NCI-H1092 treated with DMSO at 0.1 percent for 48 hours (cell line): ENCODE measurements around the gene C1orf226.

Experiments used
- DNase-seq: peaks from one replicate; lab custom pipeline; 2025; lab: John Stamatoyannopoulos, UW

The C1orf226 gene

DNA sequence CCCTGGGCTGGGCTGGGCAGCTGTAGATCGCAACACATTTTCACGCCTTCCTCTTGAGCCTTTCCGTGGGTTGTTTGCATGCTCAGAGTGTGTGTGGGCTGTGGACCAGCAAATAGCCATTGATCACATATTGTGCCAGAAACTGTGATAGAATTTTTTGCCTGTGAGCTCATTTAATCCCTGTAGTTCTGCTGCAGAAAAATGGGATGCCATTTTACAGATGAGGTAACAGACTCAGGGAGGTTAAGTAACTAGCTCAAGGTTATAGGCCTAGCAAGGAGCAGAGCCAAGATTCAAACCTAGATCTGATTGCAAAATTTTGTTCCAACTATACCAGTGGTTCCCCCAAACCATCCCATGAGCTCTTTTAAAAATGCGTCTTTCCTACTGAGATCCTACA is 15.4 kb upstream of the C1orf226 start:
- DNase-seq, result no peak

DNA sequence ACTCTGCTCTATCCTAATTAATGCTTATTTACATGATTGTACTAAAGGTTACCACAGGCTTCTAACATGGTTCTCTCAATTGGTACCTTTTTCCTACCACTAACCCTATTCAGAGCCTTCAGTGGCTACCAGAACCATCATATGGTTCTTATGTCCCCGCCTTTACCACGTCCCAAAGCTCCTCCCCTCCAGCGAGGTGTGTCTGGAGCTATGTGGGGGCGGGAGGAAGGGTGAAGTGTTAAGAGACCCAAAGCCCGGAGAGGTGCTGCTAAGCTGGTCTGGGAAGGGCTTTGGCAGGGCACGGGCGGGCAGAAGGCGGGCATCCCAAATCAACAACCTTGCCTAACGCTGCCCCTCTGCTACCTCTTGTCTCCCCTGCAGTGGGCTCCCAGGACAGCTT is 14.9 kb upstream of the C1orf226 start:
- no peak for DNase-seq

DNA sequence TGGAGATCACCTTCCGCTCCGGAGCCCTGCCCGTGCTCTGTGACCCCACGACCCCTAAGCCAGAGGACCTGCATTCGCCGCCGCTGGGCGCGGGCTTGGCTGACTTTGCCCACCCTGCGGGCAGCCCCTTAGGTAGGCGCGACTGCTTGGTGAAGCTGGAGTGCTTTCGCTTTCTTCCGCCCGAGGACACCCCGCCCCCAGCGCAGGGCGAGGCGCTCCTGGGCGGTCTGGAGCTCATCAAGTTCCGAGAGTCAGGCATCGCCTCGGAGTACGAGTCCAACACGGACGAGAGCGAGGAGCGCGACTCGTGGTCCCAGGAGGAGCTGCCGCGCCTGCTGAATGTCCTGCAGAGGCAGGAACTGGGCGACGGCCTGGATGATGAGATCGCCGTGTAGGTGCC is 14.5 kb upstream of the C1orf226 start:
- DNase-seq, result no peak

DNA sequence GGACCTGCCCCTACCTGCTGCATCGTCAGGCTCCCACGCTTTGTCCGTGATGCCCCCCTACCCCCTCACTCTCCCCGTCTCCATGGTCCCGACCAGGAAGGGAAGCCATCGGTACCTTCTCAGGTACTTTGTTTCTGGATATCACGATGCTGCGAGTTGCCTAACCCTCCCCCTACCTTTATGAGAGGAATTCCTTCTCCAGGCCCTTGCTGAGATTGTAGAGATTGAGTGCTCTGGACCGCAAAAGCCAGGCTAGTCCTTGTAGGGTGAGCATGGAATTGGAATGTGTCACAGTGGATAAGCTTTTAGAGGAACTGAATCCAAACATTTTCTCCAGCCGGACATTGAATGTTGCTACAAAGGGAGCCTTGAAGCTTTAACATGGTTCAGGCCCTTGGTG is 13.8 kb upstream of the C1orf226 start:
- DNase-seq, result no peak

DNA sequence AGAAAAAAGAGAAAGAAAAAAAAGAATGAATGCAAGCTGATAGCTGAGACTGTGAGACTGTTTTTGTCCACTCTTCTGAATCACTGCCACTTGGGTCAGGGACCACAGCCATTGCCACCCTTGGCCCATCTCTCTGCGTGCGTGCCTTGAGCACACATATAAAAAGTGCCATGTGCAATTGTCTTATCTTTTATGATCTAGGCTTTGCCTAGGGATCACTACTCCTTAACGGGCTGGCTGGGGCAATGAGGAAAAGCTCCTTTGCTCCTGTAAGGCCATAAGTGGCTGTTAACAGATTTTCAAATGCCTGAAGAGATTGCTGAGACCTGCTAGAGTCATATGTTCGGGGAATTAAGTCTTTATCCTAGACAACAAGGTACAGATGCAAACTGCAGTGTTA is 13.1 kb upstream of the C1orf226 start:
- DNase-seq, result no peak

DNA sequence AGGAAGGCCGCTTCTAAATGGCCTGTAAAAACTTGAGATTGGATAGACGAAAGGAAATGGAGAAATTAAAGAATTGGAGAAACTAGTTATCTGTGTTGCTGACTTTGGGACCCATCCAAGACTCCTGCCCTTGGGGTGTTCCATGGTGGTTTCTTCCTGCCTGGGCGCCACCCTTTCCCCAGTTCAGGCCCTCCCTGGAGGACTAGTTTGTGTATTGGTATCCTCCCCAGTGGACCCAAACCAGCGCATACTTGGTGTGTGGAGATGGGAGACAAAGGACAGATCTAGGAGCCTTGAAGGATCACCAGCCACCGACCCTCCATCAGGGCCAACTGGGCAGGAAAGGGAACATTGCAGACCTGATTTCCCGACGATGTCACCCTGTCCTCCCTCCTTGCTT is 12.0 kb upstream of the C1orf226 start:
- no peak for DNase-seq

DNA sequence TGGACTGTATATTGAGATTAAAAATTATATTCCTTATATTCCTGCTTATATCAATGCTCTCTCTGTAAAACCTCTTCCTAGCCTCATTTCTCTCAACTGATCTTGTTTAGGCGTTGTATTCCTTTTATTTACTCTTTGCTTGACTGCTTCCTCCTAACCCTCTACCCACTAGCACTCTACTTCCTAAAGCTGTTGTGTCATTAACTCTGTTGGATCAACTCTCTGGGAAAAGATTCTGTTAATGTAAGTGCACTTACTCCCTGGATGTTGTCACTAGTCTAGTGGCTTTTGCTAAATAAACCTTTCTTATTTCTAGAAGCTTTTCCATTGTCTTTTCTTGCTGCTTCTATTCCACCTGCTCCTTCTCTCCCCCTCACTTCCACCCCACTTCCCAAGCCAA is 11.4 kb upstream of the C1orf226 start:
- no peak for DNase-seq

DNA sequence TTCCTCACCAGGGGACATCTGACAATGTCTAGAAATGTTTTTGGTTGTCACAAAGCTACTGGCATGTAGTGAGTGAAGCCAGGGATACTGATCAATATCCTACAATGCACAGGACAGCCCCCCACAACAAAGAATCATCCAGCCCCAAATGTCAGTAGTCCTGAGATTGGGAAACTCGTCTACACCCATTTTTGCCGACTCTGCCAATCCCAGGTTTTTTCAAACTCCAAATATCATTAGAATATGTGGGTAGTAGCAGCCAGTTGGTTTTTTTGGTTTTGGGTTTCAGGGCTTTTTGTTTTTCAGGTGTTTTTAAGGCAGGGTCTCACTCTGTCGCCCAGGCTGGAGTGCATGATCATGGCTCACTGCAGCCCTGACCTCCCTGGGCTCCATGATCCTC is 10.8 kb upstream of the C1orf226 start:
- no peak for DNase-seq

DNA sequence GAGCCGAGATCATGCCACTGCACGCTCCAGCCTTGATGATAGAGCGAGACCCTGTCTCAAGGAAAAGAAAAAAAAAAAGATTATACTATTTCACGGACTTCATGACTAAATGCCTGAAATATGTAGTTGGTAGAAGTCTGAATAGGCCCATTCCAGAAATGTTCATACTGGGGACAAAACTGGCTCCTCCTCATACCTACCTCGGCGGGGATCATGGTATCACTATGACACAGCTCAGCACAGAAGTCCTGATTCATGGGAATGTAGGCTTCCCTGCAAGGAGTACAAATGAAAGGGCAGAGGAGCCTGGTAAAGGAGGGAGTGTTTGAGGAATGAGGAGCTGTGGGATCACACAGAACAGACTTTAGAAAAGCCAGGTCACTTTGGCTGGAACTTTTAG is 9.9 kb upstream of the C1orf226 start:
- DNase-seq, result no peak

DNA sequence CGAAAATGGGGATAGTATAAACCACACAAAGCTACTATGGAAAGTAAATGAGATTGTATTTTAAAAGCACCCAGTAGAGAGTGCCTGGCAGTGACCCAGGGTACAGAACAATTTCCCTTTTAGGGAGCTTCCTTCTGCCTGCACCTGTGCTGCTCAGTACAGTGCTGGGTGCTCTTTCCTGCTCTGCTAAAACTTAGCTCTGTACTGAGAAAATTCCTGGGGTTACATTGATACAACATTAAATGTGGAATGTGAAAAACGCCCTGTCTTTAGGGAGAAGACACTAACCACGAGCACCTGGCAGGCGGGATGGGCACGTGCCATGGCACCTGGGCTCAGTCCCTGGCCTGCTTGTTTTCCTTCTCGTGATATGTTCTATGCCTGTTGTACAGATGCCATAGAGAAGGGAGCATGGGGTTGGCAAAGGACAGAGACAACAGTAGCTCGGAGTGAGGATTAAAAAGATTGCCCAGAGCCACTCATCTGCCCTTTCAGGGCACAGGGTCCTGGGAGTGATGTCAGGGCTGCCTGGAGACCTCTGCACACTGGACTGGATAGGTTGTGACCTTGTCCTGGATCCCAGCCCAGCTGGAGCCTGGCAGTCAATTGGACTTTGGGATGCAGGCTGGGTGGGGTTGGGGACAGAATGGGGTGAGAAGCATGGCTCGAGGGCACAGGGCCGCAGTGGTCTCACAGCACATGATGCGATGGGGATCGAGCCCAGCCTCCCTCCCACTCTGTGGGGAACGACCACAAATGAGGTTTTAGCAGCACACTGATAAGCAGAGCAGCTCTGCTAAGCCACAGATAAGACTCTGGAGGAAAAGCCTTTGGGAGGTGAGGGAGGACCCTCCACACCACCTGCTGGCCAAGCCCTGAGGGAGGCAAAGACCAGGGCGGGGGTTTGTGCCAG is 9.1 kb upstream of the C1orf226 start:
- no peak for DNase-seq

DNA sequence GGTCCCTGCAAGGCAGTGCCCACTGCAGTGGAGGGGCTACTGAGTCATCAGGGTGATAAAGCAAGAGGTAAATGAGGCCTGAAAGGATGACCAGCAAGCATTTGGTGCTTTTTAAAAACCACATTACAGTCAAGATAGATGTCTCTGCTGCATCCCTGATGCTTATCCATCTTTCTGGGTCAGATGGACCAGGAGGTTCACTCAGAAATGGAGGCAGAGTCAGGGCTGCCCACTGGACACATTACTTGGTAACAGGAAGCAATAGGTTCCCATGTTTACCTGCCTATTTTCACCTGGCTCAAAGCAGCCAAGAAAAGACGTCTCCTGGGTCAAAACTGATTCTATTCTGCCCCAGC is 8.5 kb upstream of the C1orf226 start:
- DNase-seq, result no peak

DNA sequence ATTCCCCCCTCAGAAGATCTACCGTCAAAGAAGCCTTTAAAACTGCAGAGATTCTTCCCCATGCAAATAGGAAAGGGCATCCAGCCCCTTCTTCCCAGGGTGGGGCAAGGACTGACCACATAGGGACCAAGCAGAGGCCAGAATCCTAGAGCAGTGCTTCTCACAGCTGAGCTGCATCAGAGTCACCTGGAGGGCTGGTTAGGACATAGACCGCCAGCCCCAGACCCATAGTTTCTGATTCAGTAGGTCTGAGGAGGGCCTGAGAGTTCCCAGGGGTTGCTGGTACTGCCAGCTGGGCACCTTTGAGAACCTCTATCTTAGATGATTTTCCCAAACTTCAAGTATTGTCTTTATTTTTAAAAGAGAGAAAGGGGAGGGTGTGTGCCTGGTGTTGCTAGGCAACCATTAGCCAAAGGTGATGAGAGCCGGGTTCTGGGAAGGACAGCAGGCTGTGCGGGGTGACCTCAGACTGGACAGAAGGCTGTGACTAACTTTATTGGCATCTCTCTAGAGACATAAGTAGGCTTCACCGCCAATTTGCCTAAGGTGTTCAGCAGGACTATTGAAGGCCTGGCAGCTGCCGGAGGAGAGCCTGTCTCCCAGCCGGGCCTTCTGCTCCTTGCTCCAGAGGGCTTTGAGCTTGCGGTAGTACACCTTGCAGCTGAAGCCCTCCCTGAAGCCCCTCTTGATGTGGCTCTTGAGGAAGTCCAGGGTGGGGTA is 7.8 kb upstream of the C1orf226 start:
- DNase-seq, result no peak

DNA sequence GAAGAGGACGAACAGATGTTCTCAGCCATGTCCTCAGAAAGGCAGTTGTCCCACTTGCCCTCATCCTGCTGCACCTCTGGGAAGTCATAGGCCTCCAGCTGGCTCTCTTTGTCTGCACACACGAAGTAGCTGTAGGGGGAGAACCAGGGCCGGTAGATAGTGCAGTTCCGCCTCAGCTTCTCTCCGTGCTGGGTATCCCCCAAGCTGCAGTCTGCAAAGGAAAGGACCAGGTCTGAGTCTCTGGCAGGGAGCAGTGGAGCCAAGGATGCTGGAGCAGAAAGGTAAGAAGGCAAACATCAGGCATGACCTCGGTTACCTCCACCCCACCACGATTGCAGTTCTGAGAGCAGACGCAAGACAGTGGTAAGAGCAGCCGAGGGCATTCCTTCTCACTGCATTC is 7.1 kb upstream of the C1orf226 start:
- DNase-seq, result no peak

DNA sequence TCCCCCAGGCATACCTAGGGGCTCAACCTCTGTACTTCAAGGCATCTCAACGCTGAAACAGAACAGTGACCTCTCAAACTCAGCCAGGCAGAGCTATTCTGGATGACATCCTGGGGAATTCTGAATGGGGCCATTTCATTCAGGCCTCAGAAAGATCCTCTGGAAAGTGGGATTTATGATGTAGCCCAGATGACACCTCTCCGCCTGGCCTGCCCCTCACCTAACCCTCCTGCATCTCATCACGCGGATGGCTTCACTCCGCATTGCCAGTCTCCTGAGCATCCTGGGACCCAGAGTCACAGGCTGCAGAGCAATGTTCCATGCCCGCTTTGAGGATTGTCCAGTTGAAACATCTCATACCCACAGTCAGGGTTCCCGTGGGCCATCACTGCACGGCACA is 6.1 kb upstream of the C1orf226 start:
- no peak for DNase-seq

DNA sequence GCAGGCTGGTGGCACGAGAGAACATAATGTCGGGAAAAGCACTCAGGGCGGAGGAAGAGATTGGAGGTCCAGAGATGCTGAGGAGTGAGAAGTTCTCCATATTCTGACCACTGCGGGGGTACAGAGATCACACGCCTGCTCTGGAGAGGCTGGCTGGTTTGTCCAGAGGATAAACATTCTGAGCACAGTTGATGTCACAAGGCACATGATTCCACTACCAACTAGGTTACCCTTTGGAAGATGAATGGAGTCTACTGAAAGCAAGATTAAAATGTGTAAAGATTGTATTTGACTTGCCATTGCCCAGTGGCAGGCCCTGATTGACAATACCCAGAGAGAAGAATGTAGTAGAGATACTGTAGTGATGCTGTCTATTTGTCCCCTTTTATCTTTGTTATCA is 4.8 kb upstream of the C1orf226 start, which contains the start of gene SPATA46:
Gene SPATA46, minus strand, starts transcription at position 164 of the 400 bp plus-strand sequence. Its CDS starts 64 bp downstream, at position 100.
- DNase-seq, result no peak

DNA sequence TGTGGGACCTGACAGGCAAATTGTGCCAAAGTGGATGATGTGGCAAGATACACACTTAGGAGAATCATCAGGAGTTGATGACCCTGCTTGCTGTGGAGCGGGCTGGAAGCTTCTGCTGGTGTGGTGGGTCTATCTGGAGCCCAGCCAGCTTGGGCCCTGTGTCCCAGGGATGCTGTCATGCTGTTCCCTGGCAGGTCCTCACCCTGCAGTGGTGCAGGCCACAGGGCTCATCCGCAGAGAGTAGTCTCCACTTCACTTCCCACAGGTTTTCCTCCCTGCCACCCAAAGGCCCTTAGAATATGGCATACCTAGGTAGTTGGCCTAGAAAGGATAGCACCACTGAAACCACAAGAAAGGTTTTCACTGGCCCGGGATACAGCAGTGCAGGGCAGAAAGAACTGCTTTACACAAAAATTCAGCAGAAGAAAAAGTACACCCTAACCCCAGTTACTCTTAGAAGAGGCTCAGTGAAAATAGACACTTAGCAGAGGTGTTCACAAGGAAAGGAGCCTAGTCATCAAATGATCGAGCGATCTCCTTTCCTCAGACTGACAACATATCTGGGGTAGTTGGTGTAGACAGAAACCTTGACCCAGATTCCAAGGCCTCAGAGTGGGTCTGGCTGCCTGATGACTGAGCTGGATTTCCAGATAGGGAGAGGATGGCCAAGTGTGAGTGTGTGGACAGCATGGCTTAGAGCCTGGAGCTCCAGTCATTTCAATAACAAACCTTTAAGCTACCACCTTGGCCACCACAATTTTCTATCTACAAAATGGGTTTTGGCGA is 1.3 kb upstream of the C1orf226 start:
- no peak for DNase-seq

DNA sequence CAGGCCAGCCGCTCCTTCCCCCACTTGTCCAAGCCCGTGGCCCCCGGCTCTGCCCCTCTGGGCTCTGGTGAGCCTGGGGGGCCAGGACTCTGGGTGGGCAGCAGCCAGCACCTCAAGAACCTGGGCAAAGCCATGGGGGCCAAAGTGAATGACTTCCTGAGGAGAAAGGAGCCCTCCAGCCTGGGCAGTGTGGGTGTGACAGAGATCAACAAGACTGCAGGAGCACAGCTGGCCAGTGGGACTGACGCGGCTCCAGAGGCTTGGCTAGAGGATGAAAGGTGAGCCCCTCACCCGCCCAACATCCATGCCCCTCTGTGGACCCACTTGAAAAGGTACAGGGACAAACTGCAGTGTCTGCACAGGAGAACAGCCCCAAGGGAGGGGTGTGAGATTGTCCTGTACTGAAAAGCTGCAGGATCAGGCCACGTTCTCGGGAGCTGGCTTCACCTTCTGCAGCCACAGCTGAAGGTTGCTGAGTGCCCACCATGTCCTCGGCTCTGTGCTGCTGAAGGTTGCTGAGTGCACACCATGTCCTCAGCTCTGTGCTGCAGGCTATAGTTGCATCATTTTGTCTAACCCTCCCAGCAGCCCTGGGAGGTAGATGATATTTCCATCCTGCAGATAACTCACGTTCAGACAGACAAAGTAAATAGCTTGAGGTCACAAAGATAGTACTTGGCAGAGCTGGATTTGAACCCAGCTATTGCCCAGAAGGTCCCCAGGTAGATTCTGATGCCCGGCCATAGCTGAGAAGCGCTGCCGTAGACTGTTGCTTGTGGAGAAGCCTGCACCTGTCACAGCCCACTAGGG is 618 bp downstream of the C1orf226 start:
- DNase-seq, result no peak

DNA sequence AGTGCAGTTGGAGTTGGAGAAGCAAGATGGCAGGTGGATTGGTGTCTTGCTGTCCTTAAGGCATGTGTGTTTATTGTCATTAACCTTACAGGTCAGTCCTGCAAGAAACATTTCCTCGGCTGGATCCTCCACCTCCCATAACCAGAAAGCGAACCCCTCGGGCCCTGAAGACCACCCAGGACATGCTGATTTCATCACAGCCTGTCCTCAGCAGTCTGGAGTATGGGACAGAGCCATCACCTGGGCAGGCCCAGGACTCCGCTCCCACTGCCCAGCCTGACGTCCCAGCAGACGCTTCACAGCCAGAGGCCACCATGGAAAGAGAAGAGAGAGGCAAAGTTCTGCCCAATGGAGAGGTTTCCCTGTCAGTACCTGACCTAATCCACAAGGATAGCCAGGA is 1.6 kb downstream of the C1orf226 start:
- DNase-seq, result no peak

DNA sequence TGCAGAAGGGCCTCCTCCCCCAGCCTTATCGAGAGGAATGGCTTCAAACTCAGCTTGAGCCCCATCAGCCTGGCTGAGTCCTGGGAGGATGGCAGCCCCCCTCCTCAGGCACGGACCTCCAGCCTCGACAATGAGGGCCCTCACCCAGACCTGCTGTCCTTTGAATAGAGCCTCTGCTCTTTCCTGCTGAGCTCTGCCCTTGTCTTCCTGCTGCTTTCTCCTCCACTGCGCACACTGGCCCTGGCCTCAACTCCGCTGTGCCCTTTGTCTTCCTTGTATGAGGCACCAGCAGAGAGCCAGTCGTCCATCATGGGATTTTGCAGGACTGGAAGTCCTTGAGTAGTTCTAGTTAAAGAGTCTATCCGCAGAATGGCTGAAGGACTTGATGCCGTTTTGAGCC is 2.0 kb downstream of the C1orf226 start:
- DNase-seq, result no peak

DNA sequence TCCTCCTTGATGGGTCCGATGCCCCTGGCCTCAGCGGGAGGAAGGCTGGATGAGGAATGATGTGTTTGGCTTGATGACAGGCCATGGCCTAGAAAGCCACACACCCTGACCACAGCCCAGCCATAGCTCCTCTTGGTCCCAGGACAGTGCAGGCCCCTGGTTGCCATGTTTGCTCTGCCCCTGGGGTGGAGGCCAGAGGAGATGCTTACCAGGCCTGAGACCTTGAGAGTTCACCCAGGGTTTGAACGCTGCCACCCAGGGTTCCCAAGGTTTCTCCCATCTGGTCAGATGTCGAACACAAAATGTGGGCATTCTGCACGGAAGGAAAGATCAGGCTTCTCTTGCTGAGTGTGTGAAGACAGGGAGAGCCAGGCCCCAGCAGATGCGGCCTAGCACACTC is 2.6 kb downstream of the C1orf226 start:
- DNase-seq, result no peak

DNA sequence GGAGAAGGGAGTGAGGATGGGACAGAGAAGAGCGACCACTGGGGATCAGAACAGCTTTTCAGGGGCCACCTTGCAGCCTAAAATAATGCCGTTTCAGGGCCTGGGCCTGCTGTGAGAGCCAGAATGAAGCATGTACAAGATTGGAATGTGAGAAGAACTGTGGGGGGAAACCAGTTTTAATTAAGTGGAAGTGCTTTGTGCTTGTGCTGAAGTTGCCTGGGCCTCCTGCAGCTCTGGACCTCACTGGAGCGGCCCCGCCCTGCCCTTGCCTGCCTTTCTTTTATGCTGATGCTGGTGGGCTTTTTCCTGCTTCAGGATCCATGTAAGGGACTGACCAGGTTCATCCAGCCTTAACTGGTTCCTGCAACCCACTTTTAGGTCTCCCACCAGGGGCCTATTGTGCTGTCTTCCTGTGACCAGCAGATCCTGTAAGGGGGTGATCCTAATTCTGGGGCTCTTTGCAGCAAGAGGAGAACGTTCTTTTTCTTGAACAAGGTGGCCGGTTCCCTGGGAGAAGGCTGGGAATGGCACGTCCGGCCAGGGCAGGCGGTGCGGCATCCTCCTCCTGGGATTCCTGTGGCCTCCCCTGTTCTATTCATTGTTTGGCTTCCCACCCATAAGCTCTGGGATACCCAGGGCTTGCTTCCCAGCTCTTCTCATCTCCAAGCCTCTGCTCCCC is 3.2 kb downstream of the C1orf226 start:
- no peak for DNase-seq
